Osteoblast (primary cell): ENCODE measurements around the gene NDUFAF5. TPM values are rescaled to one million over a fixed set of nuclear protein-coding genes. Genes with fewer than 3 reads are reported as not detected.
"Not testable (repeated sequence)": the region's sequence is repeated elsewhere in the genome, so short reads cannot be mapped to it uniquely, and the experiment has no call there.

Experiments used
- DNase-seq: peaks from one replicate; pipeline ENCODE4 v3.0.0; 2011; ENCODE audit warnings: low spot score, mixed read lengths; ENCODE audit not compliant: insufficient read length; ENCODE audit errors: missing footprints
- H2AFZ ChIP-seq: 2 replicates; pipeline ENCODE4 v1.6.0; 2011; ENCODE audit warnings: mild to moderate bottlenecking, low read length
- H3K27ac ChIP-seq: 2 replicates; pipeline ENCODE4 v1.5.1; 2011; ENCODE audit warnings: mild to moderate bottlenecking, low read depth, low read length, moderate library complexity
- H3K27me3 ChIP-seq: 2 replicates; pipeline ENCODE4 v1.6.0; 2012; ENCODE audit warnings: mild to moderate bottlenecking, control low read depth, inconsistent platforms, low read length, moderate library complexity; ENCODE audit not compliant: insufficient read depth
- H3K36me3 ChIP-seq: 2 replicates; pipeline ENCODE4 v1.5.1; 2011; ENCODE audit warnings: mild to moderate bottlenecking, low read length, control low read depth, moderate library complexity; ENCODE audit not compliant: insufficient read depth
- H3K4me1 ChIP-seq: 2 replicates; pipeline ENCODE4 v1.5.1; 2011; ENCODE audit warnings: mild to moderate bottlenecking, low read length, control low read depth, moderate library complexity; ENCODE audit not compliant: insufficient read depth
- H3K4me2 ChIP-seq: 2 replicates; pipeline ENCODE4 v1.6.0; 2011; ENCODE audit warnings: mild to moderate bottlenecking, low read length; ENCODE audit not compliant: insufficient read depth
- H3K4me3 ChIP-seq: fragments of 200-600 bp; sonication (generic); 3 replicates; pipeline ENCODE4 v1.5.1; 2012; ENCODE audit warnings: mild to moderate bottlenecking, low read length, inconsistent platforms; ENCODE audit not compliant: insufficient read depth
- H3K79me2 ChIP-seq: 2 replicates; pipeline ENCODE4 v1.6.0; 2012; ENCODE audit warnings: mild to moderate bottlenecking, low read length, control low read depth, inconsistent platforms; ENCODE audit not compliant: insufficient read depth
- H3K9me3 ChIP-seq: 2 replicates; pipeline ENCODE4 v1.5.1; 2011; ENCODE audit warnings: low read depth, low read length, control low read depth
- H4K20me1 ChIP-seq: 2 replicates; pipeline ENCODE4 v1.6.0; 2012; ENCODE audit warnings: mild to moderate bottlenecking, low read length, control low read depth; ENCODE audit not compliant: insufficient read depth
- CTCF ChIP-seq: IDR thresholded peaks from 2 replicates; pipeline ENCODE4 v1.5.1; 2011; ENCODE audit warnings: mild to moderate bottlenecking, low read depth, low read length, moderate library complexity; ENCODE audit errors: extremely low read depth
- total RNA-seq: library from RNA; depleted of rRNA; stranded (reverse); fragments of >200 nt; gene quantifications from 2 replicates; pipeline ENCODE4 v1.2.3, GENCODE V29; 2012

Gene NDUFAF5
- 8.3 and 12.3 TPM in 2 replicates for total RNA-seq

GRCh38 chr20:13784893-13785715, at the start of gene NDUFAF5, which contains the start of gene ESF1:
Gene NDUFAF5 (plus strand): TSS chr20:13785028. CDS start chr20:13785069, 41 bp downstream.
Gene ESF1 (minus strand): TSS chr20:13784919. CDS start chr20:13783140, 1,779 bp downstream.
- Histone ChIP-seq H3K4me1 (peaks cover 16% of the 10 kb centered on the region), H3K27ac (peak within 1 kb of the TSS; percentile 88), H2AFZ (peak within 1 kb of the TSS; percentile 98), H3K4me3 (peak within 1 kb of the TSS; percentile 94), H3K36me3 (peaks cover 33% of the 10 kb centered on the region), H3K79me2 (peaks cover 69% of the 10 kb centered on the region), H3K4me2 (peak within 1 kb of the TSS; percentile 95), H3K27me3 (no peaks in the 10 kb centered on the region), H3K9me3 (no peaks in the 10 kb centered on the region), H4K20me1 (peaks cover 5% of the 10 kb centered on the region)
- TF ChIP-seq CTCF: no peak
- peak; percentile 92 for DNase-seq

- Histone ChIP-seq H3K27ac (no peak overlapping the region), H3K4me1 (peaks cover 12% of the 10 kb centered on the region), H4K20me1 (no peaks in the 10 kb centered on the region), H3K27me3 (no peaks in the 10 kb centered on the region), H2AFZ (no peak overlapping the region), H3K4me2 (no peak overlapping the region), H3K4me3 (no peak overlapping the region), H3K9me3 (no peaks in the 10 kb centered on the region), H3K79me2 (no peaks in the 10 kb centered on the region), H3K36me3 (peaks cover 8% of the 10 kb centered on the region)
- no peak for TF ChIP-seq CTCF
- DNase-seq: no peak
Measured at GRCh38 chr20:13735826-13736225, 49.0 kb upstream of the NDUFAF5 start.

- H3K36me3 ChIP-seq: peaks cover 10% of the 10 kb centered on the region
- no peak overlapping the region for H3K4me3 ChIP-seq
- H3K79me2 ChIP-seq: no peaks in the 10 kb centered on the region
- H3K27me3 ChIP-seq: no peaks in the 10 kb centered on the region
- no peak overlapping the region for H3K4me2 ChIP-seq
- no peak overlapping the region for H2AFZ ChIP-seq
- no peak for DNase-seq
- H4K20me1 ChIP-seq: no peaks in the 10 kb centered on the region
- H3K27ac ChIP-seq: peak overlapping the region; percentile 18
- H3K4me1 ChIP-seq: peaks cover 12% of the 10 kb centered on the region
- H3K9me3 ChIP-seq: no peaks in the 10 kb centered on the region
- no peak for TF ChIP-seq CTCF
Measured at GRCh38 chr20:13736436-13737191, 48.2 kb upstream of the NDUFAF5 start.

- H3K36me3 ChIP-seq: not testable (repeated sequence)
Measured at GRCh38 chr20:13738187-13738586, 46.6 kb upstream of the NDUFAF5 start.

More at GRCh38 chr20:13738187-13738586, 46.6 kb upstream of the NDUFAF5 start:
- not testable (repeated sequence) for DNase-seq, H3K27ac ChIP-seq, H3K79me2 ChIP-seq, H2AFZ ChIP-seq, H3K27me3 ChIP-seq, H3K9me3 ChIP-seq, H4K20me1 ChIP-seq, H3K4me2 ChIP-seq, H3K4me3 ChIP-seq
- peaks cover 12% of the 10 kb centered on the region for H3K4me1 ChIP-seq
